ENCODE results near the gene SPTB. TPM values are rescaled to one million over a fixed set of nuclear protein-coding genes. Genes with fewer than 3 reads are reported as not detected.

SPTB gene
- total RNA-seq, 1 donor from 2014 or later, result 1.8 TPM

- TF ChIP-seq CTCF (conservative IDR thresholded peaks at IDR 0.05; ENCODE audit: low read depth, low read length), result no peak
- no peak overlapping the region for H3K4me3 ChIP-seq (ENCODE audit: low read depth, low read length)
- peak; percentile 52 for DNase-seq (ENCODE audit: low read depth)
Measured at GRCh38 chr14:64788706-64789105, 91.0 kb downstream of the SPTB start.

DNA sequence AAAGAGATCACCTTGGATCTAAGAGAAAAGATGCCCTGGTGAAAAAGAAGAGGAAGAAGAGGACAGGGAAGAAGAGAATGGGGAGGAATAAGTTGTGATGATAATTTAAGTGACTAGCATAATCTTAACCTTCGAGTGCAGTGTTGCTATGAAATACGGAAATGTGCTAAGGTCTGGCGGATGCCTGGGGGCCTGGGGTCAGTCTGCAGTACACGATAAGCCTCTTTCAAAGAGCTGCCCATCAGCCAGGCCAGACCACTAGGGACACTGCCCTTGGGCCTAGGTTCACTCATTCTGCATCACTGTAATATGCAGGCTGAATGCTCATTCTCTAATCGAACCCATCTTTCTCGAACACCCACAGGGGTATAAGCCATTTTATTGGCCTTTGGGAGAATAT, 92.1 kb downstream of the SPTB start:
- no peak for DNase-seq (ENCODE audit: low read depth)
- TF ChIP-seq CTCF (conservative IDR thresholded peaks at IDR 0.05; ENCODE audit: low read depth, low read length), result no peak
- H3K4me3 ChIP-seq (ENCODE audit: low read depth, low read length), result no peak overlapping the region

DNA sequence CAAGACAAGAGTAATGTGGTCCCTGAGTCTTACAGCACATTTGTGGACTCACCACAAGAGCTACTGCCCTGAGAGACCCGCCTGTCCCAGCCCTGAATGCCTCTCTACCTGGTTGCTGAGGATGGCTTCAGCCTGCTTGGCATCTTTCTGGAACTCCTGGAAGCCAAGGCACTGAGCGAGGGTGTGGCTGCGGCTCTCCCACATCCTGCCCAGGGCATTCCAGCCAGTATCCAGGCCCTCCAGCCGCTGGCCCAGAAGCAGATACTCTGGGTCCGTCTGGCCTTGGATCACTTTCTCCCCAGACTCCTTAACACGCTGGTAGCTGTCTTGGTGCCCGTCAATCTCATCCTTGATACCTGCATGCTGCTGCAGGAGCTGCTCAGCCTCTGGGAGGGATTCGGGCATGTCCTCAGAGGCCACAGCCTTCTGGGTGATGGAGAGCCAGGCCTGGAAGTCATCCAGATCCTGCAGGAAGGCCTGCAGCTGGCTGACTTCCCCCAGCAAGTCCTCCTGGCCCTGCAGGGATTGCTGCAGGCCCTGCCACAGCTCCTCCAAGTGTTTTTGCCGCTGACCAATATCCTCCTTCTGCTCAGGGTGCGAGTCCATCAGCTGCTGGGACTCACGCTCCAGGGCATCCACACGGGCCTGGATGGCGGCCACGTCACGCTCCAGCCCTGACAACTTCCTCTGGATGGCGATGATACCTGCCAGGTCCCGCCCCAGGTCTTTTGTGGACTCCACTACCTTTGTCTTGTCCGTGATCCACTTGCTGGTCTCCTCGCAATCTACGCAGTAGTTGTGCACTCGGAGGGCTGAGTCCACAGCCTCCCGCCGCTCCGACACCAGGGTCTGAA, 93.2 kb downstream of the SPTB start:
- no peak for TF ChIP-seq CTCF (conservative IDR thresholded peaks at IDR 0.05; ENCODE audit: low read depth, low read length)
- no peak for DNase-seq (ENCODE audit: low read depth)
- H3K4me3 ChIP-seq (ENCODE audit: low read depth, low read length), result no peak overlapping the region

DNA sequence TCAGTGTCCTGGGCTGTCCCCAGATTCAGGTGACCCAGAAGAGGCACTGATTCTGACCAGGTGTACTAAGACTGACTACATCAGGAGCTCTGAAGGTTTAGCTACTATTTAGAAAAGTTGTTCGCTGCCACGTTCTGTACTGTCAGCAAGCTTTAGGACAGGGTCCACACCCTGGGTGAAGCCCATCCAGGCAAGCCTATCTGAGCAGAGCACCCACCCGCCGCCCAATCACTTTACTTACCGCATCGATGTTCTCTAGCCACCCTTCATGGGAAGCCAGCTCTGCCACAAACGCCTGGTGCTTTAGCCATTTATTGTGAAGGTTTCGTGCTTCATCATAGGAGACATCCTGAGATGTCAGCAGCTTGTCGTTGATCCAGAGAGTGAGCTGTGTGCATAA, 95.7 kb downstream of the SPTB start:
- H3K4me3 ChIP-seq (ENCODE audit: low read depth, low read length), result no peak overlapping the region
- no peak for DNase-seq (ENCODE audit: low read depth)
- TF ChIP-seq CTCF (conservative IDR thresholded peaks at IDR 0.05; ENCODE audit: low read depth, low read length), result no peak

DNA sequence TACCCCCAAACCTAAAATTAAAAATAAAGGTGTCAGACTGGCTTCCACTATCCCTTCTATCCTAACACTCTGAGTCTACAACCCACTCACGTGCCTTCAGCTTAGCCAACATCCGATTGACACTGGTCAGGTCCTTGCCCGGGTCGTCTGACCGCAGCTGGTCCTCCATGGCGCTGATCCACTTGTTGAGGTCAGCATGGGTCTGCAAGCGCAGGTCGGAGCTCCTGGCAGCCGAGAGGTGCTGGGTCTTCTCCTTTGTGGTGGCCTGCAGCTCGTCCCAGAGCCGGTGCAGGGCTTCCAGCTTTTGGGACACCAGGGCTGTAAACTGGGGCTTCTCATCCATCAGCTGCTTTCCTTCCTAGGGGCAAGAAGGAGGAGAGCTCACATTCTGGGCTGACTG, 97.5 kb downstream of the SPTB start:
- no peak overlapping the region for H3K4me3 ChIP-seq (ENCODE audit: low read depth, low read length)
- no peak for DNase-seq (ENCODE audit: low read depth)
- TF ChIP-seq CTCF (conservative IDR thresholded peaks at IDR 0.05; ENCODE audit: low read depth, low read length), result no peak

GRCh38 chr14:64779472-64779871, 100.2 kb downstream of the SPTB start:
- H3K4me3 ChIP-seq (ENCODE audit: low read depth, low read length), result no peak overlapping the region
- no peak for DNase-seq (ENCODE audit: low read depth)
- TF ChIP-seq CTCF (conservative IDR thresholded peaks at IDR 0.05; ENCODE audit: low read depth, low read length), result no peak
